HG03521 (cell line): ENCODE data around the gene PDAP1.
A peak's percentile ranks its signal among the peaks of the same experiment; 100 is the strongest.
"Not testable (repeated sequence)": the region's sequence is repeated elsewhere in the genome, so short reads cannot be mapped to it uniquely, and the experiment has no call there.

Experiments
- ATAC-seq: cut with Tn5 transposase; IDR thresholded peaks from one replicate; pipeline ENCODE4 v1.9.1; 2021; ENCODE audit warnings: mild to moderate bottlenecking, moderate library complexity; ENCODE audit not compliant: unreplicated experiment

The PDAP1 gene

DNA sequence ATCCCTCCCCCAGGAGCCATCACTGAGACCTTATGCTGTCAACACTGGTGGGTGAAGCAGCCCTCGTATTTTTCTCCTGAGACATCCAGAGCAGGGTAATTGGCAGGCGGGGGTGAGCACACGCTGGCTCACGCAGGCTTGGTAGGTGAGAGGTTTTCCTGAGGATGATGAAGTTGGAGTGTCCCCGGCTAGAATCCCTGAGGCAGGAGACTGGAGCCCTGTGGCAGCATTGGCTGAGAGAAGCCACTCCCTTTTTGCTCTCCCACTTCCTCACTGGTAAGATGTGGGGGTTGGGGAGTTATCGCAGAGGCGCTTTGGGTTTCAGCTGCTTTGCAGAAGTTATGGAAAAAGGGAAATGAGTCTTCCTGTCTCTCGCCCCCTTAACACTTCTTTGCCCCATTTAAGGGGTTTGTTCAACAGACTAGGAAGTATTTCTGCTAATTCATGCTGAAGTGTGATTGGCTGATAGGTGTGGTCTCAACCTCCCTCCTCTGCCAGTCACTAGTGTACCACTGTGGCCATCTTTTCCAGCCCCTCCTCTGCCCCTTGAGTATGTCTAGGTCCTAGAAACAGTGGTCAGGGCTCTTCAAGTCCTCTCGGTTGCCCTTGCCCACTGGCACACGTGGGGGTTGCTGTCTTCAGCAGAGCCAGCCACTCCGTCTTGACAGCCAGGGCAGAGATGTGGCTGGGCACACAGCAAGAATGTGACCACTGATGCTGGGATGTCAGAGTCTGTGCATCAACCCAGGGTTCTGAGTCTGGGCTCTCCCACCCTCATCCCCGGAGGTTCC lies 28.2 kb downstream of the PDAP1 start:
- peak; percentile 1 for ATAC-seq

DNA sequence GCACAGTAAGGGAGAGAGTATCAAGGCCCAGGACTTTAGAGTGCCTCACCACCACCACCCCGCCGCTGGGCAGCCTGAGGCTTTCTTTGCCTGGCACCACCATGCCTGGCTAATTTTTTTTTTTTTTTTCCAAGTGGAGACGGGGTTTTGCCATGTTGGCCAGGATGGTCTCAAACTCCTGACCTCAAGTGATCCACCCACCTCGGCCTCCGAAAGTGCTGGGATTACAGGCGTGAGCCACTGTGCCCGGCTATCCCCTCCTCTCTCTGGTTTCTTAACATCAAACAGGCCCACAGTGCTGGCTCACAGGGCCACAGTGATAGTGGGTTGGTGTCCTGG lies 28.7 kb downstream of the PDAP1 start:
- not testable (repeated sequence) for ATAC-seq

DNA sequence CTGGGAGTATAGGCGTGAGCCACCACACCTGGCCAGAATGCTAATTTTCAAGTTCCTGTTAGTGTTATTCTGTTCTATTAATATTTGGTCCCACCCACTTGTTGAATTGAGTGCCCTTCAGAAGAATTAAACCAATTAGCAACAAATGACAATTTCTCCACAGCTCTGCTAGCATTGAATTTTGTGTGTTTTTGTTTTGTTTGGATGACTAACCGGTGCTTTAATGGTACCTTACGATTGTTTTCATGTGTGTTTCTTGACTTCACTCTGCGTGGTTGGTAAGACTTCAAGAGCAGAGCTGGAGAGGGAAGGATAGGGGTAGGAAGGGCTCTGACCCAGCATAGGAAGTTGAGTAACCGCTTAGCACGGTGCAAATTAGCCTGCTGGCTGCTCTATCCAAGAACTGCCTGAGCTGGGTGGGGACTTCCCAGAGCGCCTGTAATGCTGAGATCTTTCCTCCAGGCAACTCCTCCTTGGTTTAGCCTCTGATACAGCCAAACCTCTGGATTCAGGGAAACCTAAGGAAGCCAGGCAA lies 29.3 kb downstream of the PDAP1 start:
- ATAC-seq = no peak

DNA sequence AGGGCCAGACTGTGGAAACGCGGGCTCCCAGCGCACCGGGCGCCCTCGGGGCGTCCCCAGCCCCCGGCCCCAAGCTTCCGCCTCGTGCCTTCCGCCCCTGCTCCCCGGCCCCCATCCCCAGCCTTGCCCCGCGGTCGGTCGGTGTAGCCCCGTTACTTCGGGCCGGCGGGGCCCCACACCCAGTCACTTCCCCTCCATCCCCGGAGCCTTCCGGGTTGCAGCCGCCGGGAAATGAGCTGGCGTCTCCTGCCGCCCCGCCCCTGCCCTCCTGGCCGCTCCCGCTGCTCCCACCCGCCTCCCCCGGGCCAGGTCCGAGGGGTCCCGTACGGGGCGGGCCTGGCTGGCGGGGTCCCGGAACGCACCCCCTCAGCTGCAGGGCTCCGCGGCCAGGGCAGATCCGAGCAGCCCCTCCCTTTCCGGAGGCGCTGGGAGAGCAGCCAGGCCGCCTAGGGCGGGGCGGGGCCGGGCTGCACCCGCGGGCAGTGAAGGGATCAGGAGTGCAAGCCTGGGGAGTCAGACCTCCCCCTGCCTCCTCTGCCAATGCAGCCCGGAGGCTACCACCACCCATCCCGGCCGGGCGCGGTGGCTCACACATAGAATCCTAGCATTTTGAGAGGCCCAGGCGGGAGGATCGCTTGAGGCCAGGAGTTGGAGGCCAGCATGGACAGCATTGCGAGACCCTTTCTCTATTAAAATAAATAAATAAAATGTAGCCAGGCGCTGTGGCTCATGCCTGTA lies 33.2 kb downstream of the PDAP1 start:
- ATAC-seq = peak; percentile 33

DNA sequence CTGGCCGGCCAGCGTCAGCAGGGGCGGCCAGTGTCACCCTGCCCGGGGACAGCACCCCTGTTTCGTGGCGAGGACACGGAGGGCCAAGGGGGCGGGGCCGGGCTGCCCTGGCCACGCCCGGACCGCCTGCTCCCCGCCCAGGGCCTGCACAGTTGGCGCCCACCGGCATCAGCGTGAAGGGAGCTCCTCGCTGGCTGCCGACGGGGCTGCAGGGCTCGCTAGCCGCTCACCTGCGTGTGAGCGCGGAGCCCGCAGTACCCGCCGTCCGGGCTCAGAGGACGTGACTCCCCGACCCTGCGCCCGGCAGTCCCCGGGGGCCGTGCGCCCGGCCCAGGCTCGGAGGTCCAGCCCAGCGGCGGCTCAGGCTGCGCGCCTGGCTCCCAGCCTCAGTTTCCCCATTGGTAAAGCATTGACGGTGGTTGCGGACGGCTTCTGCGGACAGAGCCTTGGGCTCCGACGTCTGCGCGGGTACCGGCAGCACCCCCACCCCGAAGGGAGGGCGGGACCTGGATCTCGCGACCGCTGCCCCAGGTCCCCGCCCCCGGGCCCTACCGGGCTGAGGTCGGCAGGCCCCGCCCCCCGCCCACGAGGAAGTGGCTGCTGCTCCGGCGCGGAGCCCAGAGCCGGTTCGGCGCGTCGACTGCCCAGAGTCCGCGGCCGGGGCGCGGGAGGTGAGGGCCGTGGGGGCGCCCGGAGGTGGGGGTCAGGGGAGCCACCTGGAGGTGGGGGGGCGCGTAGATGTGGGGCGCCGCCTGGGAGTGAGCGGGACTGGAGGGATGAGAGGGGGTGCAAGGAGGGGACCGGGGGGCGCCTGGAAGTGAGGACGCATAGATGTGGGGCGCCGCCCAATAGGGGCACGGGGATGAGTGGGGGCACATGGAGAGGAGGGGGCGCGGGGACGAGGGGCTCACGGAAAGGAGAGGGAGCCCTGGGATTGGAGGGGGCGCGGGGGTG lies 34.0 kb downstream of the PDAP1 start, which contains the start of gene ARPC1B:
Gene ARPC1B, plus strand, starts transcription at position 620 of the 954 bp plus-strand sequence. CDS start 10,985 bp downstream, outside the sequence.
- peak; percentile 53 for ATAC-seq

DNA sequence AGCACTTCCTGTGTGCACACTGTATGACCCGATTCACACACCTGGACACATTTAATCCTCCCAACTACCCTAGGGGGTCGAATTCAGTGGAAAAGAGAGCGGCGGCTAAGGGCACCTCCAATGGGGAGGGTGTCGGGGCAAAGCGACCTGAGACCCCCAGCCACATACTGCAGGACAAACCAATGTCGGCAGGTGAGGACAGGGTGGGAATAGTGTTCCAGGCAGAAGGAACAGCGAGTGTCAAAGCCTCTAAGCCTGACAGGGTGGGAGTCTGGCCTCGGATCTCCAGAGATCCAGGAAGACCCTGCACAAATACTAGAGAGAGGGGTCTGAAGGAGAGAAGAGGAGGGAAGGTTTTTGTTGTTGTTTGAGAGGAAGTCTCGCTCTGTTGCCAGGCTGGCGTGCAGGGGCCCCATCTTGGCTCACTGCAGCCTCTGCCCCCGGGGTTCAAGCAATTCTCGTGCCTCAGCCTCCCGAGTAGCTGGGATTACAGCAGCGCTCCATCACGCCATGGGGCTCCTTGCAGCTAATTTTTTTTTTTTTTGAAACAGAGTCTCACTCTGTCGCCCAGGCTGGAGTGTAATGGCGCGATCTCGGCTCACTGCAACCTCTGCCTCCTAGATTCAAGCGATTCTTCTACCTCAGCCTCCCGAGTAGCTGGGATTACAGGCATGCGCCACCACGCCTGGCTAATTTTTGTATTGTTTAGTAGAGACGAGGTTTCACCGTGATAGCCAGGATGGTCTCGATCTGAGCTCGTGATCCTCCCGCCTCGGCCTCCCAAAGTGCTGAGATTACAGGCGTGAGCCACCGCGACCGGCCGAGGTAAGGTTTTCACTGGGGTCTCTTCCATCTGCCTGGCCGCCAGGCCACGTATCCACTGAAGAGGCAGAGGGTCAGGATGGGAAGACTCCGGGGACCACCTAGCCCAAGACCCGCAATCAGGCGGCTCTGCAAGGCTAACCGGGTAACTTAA lies 35.0 kb downstream of the PDAP1 start:
- ATAC-seq = no peak

DNA sequence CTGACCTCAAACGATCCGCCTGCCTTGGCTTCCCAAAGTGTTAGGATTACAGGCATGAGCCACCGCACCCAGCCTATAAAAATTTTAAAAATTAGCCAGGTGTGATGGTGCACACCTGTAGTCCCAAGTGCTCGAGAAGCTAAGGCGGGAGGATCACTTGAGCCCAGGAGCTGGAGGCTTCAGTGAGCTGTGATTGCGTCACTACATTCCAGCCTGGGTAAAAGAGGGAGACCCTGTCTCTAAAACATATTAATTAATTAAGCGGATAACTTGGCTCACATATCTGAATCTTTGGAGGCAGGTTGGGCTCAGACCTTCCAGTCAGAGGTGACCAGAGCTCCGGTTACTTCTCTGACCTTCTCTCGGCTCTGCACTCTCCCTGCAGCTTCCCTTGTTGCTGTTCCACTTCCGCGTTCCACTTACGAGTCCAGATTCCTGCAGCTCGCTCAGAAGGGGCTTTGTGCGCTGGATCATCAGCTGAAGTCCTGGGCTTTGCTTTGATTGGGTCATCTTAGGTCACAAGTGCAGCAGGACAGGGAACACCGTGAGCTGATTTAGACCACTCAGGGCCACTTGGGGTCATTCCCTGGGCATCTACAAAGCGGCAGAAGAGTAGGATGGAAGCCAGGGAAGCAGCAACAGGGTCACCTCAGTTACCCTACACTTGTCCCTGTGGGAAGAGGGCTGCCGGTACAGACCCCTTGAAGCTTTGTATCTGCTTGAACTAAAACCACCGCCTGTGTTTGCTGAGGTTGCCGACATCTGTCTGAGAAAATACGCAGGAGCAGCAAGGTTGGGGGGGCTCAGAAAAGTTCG lies 35.9 kb downstream of the PDAP1 start:
- no peak for ATAC-seq

DNA sequence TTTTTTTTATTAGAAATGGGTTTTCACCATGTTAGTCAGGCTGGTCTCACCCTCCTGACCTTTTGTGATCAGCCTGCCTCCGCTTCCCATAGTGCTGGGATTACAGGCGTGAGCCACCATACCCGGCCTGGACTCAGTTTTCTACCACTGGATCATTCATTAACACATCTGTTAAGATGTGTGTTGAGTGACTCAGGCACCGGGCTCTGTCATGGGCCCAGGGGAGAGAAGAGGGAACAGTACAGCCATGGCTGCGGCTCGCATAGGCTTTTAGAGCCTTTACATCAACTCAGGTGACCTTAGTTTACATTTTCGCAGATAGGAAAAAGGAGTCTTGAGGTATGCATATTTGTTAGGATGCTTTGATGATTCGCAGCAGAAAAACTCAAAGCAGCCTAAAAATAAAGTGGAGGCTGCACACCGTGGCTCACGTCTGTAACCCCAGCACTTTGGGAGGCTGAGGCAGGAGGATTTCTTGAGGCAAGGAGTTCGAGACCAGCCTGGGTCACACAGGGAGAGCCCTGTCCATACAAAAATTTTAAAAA lies 36.9 kb downstream of the PDAP1 start:
- no peak for ATAC-seq

DNA sequence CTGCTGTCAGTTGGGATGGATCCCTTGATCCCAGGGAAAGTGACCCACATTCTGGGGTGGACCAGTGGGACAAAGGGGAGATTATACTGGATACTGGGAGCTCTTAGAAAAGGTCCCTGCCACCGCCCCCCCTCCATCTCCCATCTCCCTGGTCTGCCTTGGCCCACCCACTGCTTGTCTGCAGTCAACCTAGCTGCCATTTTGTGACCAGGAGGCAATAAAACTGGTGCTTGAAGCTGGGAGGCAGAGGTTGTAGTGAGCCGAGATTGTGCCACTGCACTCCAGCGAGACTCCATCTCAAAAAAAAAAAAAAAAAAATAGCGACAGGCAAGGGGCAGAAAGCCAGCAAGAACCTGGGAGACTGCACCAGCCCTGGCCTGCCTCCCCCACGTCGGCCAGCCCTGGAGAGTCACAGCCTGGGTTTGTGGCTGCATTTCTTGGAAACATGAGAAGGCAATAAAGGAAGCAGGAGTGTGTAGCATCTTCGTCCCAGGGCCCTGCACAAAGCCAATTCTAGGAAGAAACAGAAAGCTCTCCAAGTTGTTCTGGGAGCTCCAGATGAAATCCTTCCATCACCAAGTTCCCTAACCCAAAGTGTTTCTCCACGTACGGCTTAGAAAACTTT lies 38.5 kb downstream of the PDAP1 start:
- ATAC-seq = no peak

DNA sequence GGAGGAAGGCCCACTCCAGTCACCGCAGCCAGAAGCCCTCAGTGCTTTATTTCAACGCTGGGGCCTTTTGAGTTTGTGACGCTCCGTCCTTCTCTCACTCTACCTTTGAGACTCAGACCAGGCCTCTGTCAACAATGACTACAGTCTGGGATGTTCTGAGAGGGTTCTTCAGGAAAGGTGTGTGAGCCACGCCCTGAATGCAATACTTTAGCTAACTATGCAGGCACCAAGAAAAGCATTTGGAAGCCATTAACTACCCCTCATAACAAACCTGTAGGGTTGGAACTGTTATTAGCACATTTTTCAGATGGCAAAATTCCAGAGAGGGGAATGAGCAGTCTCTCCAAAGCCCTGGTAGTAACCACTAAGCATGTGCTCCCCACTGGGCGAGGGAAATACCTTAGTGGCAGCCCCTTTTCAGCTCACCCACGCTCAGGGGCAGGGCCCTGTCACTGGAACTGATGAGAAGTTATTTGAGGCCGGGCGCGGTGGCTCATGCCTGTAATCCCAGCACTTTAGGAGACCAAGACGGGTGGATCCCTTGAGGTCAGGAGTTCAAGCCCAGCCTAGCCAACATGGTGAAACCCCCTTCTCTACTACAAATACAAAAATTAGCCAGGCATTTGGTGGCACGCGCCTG lies 39.5 kb downstream of the PDAP1 start:
- ATAC-seq = no peak

DNA sequence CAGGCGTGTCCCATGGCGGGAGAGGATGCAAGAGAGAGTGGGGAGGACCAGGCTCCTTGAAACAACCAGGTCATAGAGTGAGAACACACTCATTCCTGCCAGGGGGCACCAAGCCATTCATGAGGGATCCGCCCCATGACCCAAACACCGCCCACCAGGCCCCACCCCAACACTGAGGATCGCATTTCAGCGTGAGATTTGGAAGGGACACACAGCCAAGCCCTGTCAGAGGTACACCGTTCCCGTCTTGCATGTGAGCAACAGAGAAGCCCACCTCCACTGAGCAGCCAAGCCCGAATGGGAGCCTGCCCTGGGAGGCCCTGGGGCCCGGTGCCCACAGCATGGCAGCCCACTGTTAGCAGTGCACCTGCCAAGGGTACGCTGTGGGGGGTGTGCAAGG lies 41.8 kb downstream of the PDAP1 start:
- no peak for ATAC-seq

DNA sequence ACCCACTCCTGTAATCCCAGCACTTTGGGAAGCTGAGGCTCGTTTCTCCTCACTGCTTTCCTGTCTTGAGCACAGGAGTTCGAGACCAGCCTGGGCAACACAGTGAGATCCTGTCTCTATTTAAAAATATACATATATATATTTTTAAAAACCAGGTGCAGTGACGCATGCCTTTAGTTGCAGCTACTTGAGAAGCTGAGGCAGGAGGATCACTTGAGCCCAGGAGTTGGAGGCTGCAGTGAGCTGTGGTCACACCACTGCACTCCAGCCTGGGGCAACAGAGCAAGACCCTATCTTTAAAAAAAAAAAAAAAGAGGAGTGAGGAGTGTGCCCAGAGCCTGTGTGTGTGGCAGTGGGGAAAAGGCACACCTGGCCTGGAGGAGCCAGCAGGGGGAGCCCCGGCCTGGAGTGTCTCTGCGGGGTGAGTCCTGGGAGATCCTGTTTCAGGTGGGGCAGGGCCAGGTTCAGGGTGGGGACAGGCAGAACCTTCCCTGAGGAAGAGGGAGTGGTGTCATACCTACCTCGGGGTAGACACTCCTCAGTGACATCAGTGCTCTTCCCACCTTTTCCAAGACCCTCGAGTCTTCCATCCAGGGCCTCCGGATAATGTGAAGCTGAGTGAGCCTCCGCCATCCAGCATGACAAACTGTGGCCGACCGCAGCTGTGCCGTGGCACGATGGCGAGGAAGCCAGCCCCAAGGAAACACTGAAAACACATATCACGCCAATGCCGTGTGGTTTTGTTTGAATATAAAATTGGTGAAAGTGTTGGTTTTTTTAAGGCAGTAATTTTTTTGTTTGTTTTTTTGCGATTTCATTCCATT lies 42.9 kb downstream of the PDAP1 start:
- no peak for ATAC-seq

DNA sequence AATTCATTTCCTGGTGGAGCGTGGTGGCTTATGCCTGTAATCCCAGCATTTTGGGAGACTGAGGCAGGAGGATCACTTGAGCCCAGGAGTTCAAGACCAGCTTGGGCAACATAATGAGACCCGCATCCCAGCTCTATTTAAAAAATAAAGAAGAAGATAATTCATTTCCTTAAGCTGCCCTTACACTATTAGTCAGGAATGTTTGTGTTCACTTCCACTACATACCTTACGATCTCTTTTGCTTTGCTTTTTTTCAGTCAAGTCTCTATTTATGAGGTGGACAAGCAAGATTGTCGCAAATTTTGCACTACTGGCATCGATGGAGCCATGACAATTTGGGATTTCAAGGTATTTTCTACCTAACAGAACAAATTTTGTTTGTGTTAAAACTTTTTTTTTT lies 45.1 kb downstream of the PDAP1 start:
- no peak for ATAC-seq

DNA sequence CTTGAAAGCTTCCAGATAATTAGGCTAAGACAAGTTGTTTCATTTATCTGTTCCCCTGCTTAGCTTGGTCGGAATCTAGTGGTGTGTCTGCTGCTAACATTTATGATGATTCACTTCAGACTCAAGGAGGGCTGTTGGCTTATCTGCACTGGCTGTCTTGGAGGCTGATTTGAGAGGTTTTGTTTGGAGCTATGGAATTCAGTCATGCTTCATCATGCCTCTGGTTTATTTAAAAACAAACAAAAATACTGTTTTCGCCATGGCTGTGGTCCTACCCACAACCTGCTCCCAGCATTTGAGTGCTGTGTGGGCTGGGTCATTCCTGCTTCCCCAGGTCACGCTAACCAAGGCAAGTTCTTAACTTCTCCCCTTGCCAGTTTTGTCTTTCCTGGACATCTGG lies 45.6 kb downstream of the PDAP1 start:
- ATAC-seq = no peak

DNA sequence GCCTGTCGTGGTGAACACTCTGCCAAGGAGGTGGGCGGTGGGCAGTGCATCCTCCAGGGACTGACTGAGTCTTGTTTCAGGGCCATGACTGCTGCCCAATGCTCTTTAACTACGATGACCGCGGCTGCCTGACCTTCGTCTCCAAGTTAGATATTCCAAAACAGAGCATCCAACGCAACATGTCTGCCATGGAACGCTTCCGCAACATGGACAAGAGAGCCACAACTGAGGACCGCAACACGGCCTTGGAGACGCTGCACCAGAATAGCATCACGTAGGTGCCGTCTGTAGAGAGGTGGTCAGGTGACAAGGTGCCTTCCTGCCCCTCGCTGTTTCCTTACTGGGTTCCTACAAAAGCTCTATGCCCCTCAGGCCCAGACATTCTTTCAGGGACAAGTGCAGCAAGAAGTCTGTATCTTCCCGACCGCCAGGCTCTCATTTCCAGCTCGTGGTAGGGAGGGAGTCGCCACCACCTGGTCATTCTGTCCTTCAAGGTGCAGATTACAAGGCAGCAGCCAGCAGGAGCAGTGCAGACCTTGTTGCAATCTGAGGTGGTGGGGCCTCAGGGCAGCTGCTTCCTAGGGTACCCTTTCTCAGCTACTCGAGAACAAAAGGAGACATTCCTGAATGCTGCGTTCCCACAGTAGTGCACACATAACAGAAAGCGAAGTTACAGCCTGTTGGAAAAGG lies 48.8 kb downstream of the PDAP1 start:
- no peak for ATAC-seq

DNA sequence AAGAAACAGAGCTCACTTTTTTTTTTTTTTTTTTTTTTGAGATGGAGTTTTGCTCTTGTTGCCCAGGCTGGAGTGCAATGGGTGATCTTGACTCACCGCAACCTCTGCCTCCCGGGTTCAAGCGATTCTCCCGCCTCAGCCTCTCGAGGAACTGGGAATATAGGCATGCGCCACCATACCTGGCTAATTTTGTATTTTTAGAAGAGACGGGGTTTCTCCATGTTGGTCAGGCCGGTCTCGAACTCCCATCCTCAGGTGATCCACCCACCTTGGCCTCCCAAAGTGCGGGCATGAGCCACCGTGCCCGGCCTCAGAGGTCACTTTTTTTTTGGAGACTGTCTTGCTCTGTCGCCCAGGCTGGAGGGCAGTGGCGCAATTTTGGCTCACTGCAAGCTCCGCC lies 49.9 kb downstream of the PDAP1 start:
- not testable (repeated sequence) for ATAC-seq
